IMR-90 (cell line): ENCODE measurements around the gene MYH6. TPM values are rescaled to one million over a fixed set of nuclear protein-coding genes. Genes with fewer than 3 reads are reported as not detected.

Experiments
- ATAC-seq: fragments of 200-7000 bp; cut with Tn5 transposase; 2 replicates; pipeline ENCODE4 v1.9.1; 2020; ENCODE audit warnings: low read depth, mild to moderate bottlenecking, moderate library complexity
- BruUV-seq: library from RNA; stranded (reverse); fragments of 400-500 nt; replicated peaks from 2 replicates; lab custom pipeline; 2021; lab: Mats Ljungman, UMichigan
- CTCF ChIA-PET: fragments of 300-600 bp; formaldehyde crosslinking; extraction: SDS; loops from one replicate; lab custom pipeline; 2021; ENCODE audit warnings: antibody characterized with exemption; lab: Yijun Ruan, JAX
- POLR2A ChIA-PET: fragments of 300-600 bp; sonication (Branson Sonifier 250); formaldehyde crosslinking; loops from one replicate; lab custom pipeline; 2022; ENCODE audit warnings: antibody characterized with exemption; ENCODE audit not compliant: unreplicated experiment; lab: Charles Lee
- DNase-seq: peaks from one replicate; pipeline ENCODE4 v3.0.0; 2013
- H2AFZ ChIP-seq: replicated peaks from 2 replicates; pipeline ENCODE3; 2013; ENCODE audit warnings: low read length, mild to moderate bottlenecking; ENCODE audit not compliant: poor library complexity
- H2AK5ac ChIP-seq: 2 replicates; pipeline ENCODE4 v1.6.1; 2013; ENCODE audit warnings: low read depth, low read length, inconsistent platforms
- H2AK9ac ChIP-seq: replicated peaks from 2 replicates; pipeline ENCODE3; 2013; ENCODE audit warnings: mild to moderate bottlenecking, low read depth, low read length, moderate library complexity; ENCODE audit not compliant: poor library complexity
- H2BK120ac ChIP-seq: 2 replicates; pipeline ENCODE4 v1.6.1; 2013; ENCODE audit warnings: low read depth, low read length, inconsistent platforms
- H2BK15ac ChIP-seq: 3 replicates; pipeline ENCODE4 v1.6.1; 2013; ENCODE audit warnings: low read depth, low read length, inconsistent platforms
- H2BK20ac ChIP-seq: 2 replicates; pipeline ENCODE4 v1.6.1; 2013; ENCODE audit warnings: low read depth, mild to moderate bottlenecking, inconsistent platforms, low read length, moderate library complexity
- H2BK5ac ChIP-seq: 2 replicates; pipeline ENCODE4 v1.6.1; 2013; ENCODE audit warnings: mild to moderate bottlenecking, low read depth, low read length, inconsistent platforms; ENCODE audit not compliant: poor library complexity, severe bottlenecking
- H3K14ac ChIP-seq: replicated peaks from 2 replicates; pipeline ENCODE4 v1.6.1; 2013; ENCODE audit warnings: low read depth, low read length, inconsistent platforms
- H3K18ac ChIP-seq: 2 replicates; pipeline ENCODE4 v1.6.1; 2013; ENCODE audit warnings: low read depth, low read length, control low read depth
- H3K23ac ChIP-seq: 2 replicates; pipeline ENCODE4 v1.6.1; 2013; ENCODE audit warnings: low read depth, low read length, inconsistent platforms
- H3K27ac ChIP-seq: 2 replicates; pipeline ENCODE4 v1.5.1; 2013; ENCODE audit warnings: mild to moderate bottlenecking, control low read depth, low read length; ENCODE audit not compliant: insufficient read depth
- H3K27me3 ChIP-seq: 2 replicates; pipeline ENCODE4 v1.6.1; 2013; ENCODE audit warnings: low read length; ENCODE audit not compliant: control insufficient read depth, insufficient read depth
- H3K36me3 ChIP-seq: 2 replicates; pipeline ENCODE4 v1.6.1; 2013; ENCODE audit warnings: low read length, mixed read lengths; ENCODE audit not compliant: control insufficient read depth, insufficient read depth
- H3K4ac ChIP-seq: 2 replicates; pipeline ENCODE4 v1.6.1; 2013; ENCODE audit warnings: low read depth, low read length, inconsistent platforms
- H3K4me1 ChIP-seq: 2 replicates; pipeline ENCODE4 v1.6.1; 2013; ENCODE audit warnings: low read length, mixed read lengths; ENCODE audit not compliant: control insufficient read depth, insufficient read depth
- H3K4me2 ChIP-seq: 2 replicates; pipeline ENCODE4 v1.6.1; 2013; ENCODE audit warnings: low read depth, mild to moderate bottlenecking, control low read depth, low read length, moderate library complexity
- H3K4me3 ChIP-seq: 2 replicates; pipeline ENCODE4 v1.5.1; 2013; ENCODE audit warnings: low read depth, mild to moderate bottlenecking, control low read depth, low read length, moderate library complexity; ENCODE audit not compliant: insufficient read depth
- H3K56ac ChIP-seq: 2 replicates; pipeline ENCODE4 v1.6.1; 2013; ENCODE audit warnings: low read length, inconsistent platforms; ENCODE audit not compliant: insufficient read depth; ENCODE audit errors: extremely low read depth
- H3K79me1 ChIP-seq, 2 experiments: 2 replicates each; pipeline ENCODE4 v1.6.1; 2013; ENCODE audit warnings: low read length in 2 of 2, inconsistent platforms in 1 of 2, low read depth in 1 of 2
- H3K9ac ChIP-seq: 2 replicates; pipeline ENCODE4 v1.6.1; 2013; ENCODE audit warnings: low read depth, low read length, control low read depth
- H3K9me1 ChIP-seq: 2 replicates; pipeline ENCODE4 v1.6.1; 2013; ENCODE audit warnings: low read length, inconsistent platforms; ENCODE audit not compliant: insufficient read depth
- H3K9me3 ChIP-seq: 2 replicates; pipeline ENCODE4 v1.6.1; 2013; ENCODE audit warnings: low read length; ENCODE audit not compliant: control insufficient read depth, insufficient read depth
- H4K20me1 ChIP-seq: 2 replicates; pipeline ENCODE4 v1.6.1; 2013; ENCODE audit warnings: low read length, inconsistent platforms; ENCODE audit not compliant: insufficient read depth
- H4K5ac ChIP-seq: 2 replicates; pipeline ENCODE4 v1.6.1; 2013; ENCODE audit warnings: mild to moderate bottlenecking, low read depth, low read length, control low read depth
- H4K8ac ChIP-seq, 2 experiments: 2 replicates each; pipeline ENCODE4 v1.6.1; 2013; ENCODE audit warnings: low read depth in 2 of 2, low read length in 2 of 2, control low read depth in 1 of 2, inconsistent platforms in 1 of 2
- H4K91ac ChIP-seq: 2 replicates; pipeline ENCODE4 v1.6.1; 2013; ENCODE audit warnings: low read depth, low read length, inconsistent platforms; ENCODE audit not compliant: insufficient read depth
- BHLHE40 ChIP-seq: fragments of 150-350 bp; IDR thresholded peaks from 2 replicates; pipeline ENCODE4 v1.6.1; 2016; ENCODE audit warnings: mild to moderate bottlenecking, low read depth, low read length
- CEBPB ChIP-seq: IDR thresholded peaks from 2 replicates; pipeline ENCODE4 v1.6.1; 2012; ENCODE audit warnings: low read depth, low read length, improper control_type of control experiment
- CHD1 ChIP-seq: IDR thresholded peaks from 2 replicates; pipeline ENCODE4 v1.6.1; 2012; ENCODE audit warnings: low read depth, low read length, improper control_type of control experiment
- CTCF ChIP-seq: conservative IDR thresholded peaks from 2 replicates; pipeline ENCODE4 v1.5.1; 2012; ENCODE audit warnings: mild to moderate bottlenecking, low read depth, low read length, improper control_type of control experiment
- ELK1 ChIP-seq: fragments of 150-350 bp; IDR thresholded peaks from 2 replicates; pipeline ENCODE4 v1.6.1; 2016; ENCODE audit warnings: low read depth, mild to moderate bottlenecking, low read length, moderate library complexity, borderline replicate concordance
- FOS ChIP-seq: fragments of 150-350 bp; IDR thresholded peaks from 2 replicates; pipeline ENCODE4 v1.6.1; 2016; ENCODE audit warnings: low read depth, low read length
- MAFK ChIP-seq: IDR thresholded peaks from 2 replicates; pipeline ENCODE4 v1.6.1; 2012; ENCODE audit warnings: low read depth, low read length, improper control_type of control experiment
- MAZ ChIP-seq: IDR thresholded peaks from 2 replicates; pipeline ENCODE4 v1.6.1; 2012; ENCODE audit warnings: low read depth, mild to moderate bottlenecking, low read length, improper control_type of control experiment, moderate library complexity, borderline replicate concordance
- MXI1 ChIP-seq: IDR thresholded peaks from 2 replicates; pipeline ENCODE4 v1.6.1; 2012; ENCODE audit warnings: low read depth, mild to moderate bottlenecking, low read length, moderate library complexity, borderline replicate concordance
- NFE2L2 ChIP-seq: fragments of 150-350 bp; IDR thresholded peaks from 2 replicates; pipeline ENCODE4 v1.6.1; 2016; ENCODE audit warnings: low read depth, mild to moderate bottlenecking, low read length
- POLR2A ChIP-seq: IDR thresholded peaks from 2 replicates; pipeline ENCODE4 v1.6.1; 2012; ENCODE audit warnings: mild to moderate bottlenecking, low read depth, low read length
- RAD21 ChIP-seq: IDR thresholded peaks from 2 replicates; pipeline ENCODE4 v1.6.1; 2012; ENCODE audit warnings: low read length, improper control_type of control experiment
- RCOR1 ChIP-seq: IDR thresholded peaks from 2 replicates; pipeline ENCODE4 v1.6.1; 2012; ENCODE audit warnings: mild to moderate bottlenecking, low read length, improper control_type of control experiment; ENCODE audit not compliant: insufficient replicate concordance
- RFX5 ChIP-seq: IDR thresholded peaks from 2 replicates; pipeline ENCODE4 v1.8.0; 2012; ENCODE audit warnings: low read depth, mild to moderate bottlenecking, low read length, moderate library complexity
- SMC3 ChIP-seq: fragments of 150-350 bp; IDR thresholded peaks from 2 replicates; pipeline ENCODE4 v1.6.1; 2016; ENCODE audit warnings: low read depth, mild to moderate bottlenecking, antibody characterized with exemption, low read length, moderate library complexity
- USF2 ChIP-seq: fragments of 150-350 bp; IDR thresholded peaks from 2 replicates; pipeline ENCODE4 v1.6.1; 2017; ENCODE audit warnings: mild to moderate bottlenecking, antibody characterized with exemption, low read length, low read depth
- WGBS, 2 experiments: methylation state at CpG; one replicate each; pipeline versions ENCODE4 v1.1.5 to v1.1.7; 2013; ENCODE audit warnings: missing lambda C conversion rate in 2 of 2; ENCODE audit not compliant: insufficient read length in 1 of 2; ENCODE audit errors: extremely low coverage in 2 of 2; 5-methylcytosine and 5-hydroxymethylcytosine counted together
- dilution Hi-C: fragments of 300-500 bp; cut with HindIII; formaldehyde crosslinking; loops from one replicate; pipeline ENCODE4 v1.14.3; 2018; ENCODE audit warnings: low sequenced_read_pairs; ENCODE audit not compliant: unreplicated experiment
- in situ Hi-C: fragments of 300-500 bp; cut with MboI; formaldehyde crosslinking; loops from 3 replicates; pipeline ENCODE4 v1.14.3; 2019; ENCODE audit warnings: low sequenced_read_pairs, inconsistent platforms, mixed read lengths
- intact Hi-C: fragments of 100-400 bp; cut with micrococcal nuclease; formaldehyde crosslinking; loops from 2 replicates; pipeline ENCODE4 v1.10.0; 2022
- polyA plus RNA-seq, 3 experiments: library from polyadenylated mRNA; depleted of rRNA; stranded (reverse); fragments of >200 nt; gene quantifications; 2 replicates each; pipeline ENCODE4 v1.2.3, GENCODE V29; 2012; ENCODE audit warnings: low replicate concordance in 1 of 3
- total RNA-seq: library from RNA; depleted of rRNA; stranded (reverse); fragments of >200 nt; gene quantifications from 2 replicates; pipeline ENCODE4 v1.2.3, GENCODE V29; 2012

Gene MYH6
- total and polyA plus RNA-seq, 2 of the 4 experiments (the other 2 are of a cell fraction) = not detected

- Histone ChIP-seq H2BK5ac (no peak overlapping the region), H2BK120ac (no peak overlapping the region), H4K8ac (no peak overlapping the region), H3K9ac (no peak overlapping the region), H3K9me3 (no peaks in the 10 kb centered on the region), H2AK5ac (no peak overlapping the region), H3K14ac (no peak overlapping the region), H2AFZ (no peak overlapping the region), H3K79me1 (no peaks in the 10 kb centered on the region), H2BK15ac (no peak overlapping the region), H3K4me1 (no peaks in the 10 kb centered on the region), H2BK20ac (no peak overlapping the region), H4K20me1 (no peaks in the 10 kb centered on the region), H2AK9ac (no peak overlapping the region), H3K27me3 (peaks cover 44% of the 10 kb centered on the region), H3K36me3 (no peaks in the 10 kb centered on the region), H3K18ac (no peak overlapping the region), H4K5ac (no peak overlapping the region), H3K27ac (no peak overlapping the region), H3K4me2 (no peak overlapping the region), H3K4ac (no peak overlapping the region), H3K56ac (no peak overlapping the region), H3K9me1 (no peaks in the 10 kb centered on the region), H3K23ac (no peak overlapping the region), H3K4me3 (no peak overlapping the region), H4K91ac (no peak overlapping the region)
- ATAC-seq (no peak), DNase-seq (no peak)
- POLR2A ChIA-PET = interaction anchor here (1.6 kb wide), 1 partner anchor 54 kb away, joined by 5 read pairs; no protein-coding TSS in a partner anchor
- no TSS peak for BruUV-seq
- CTCF ChIA-PET = interaction anchor here (0.9 to 1.7 kb wide), 2 partner anchors 47 to 180 kb away, joined by 3 to 10 read pairs; no protein-coding TSS in a partner anchor
- dilution Hi-C loops (no loop called here), intact Hi-C loops (loop anchor here (1.0 to 2.0 kb wide), 2 partner anchors 53 to 116 kb away; no protein-coding TSS in a partner anchor), in situ Hi-C loops (no loop called here)
- TF ChIP-seq MXI1 = no peak
- no peak for TF ChIP-seq CEBPB
- TF ChIP-seq MAFK = no peak
- TF ChIP-seq BHLHE40 = no peak
- no peak for TF ChIP-seq RAD21
- no peak for TF ChIP-seq RFX5
- TF ChIP-seq FOS = no peak
- no peak for TF ChIP-seq NFE2L2
- no peak for TF ChIP-seq CTCF
- no peak for TF ChIP-seq SMC3
- no peak for TF ChIP-seq RCOR1
- no peak for TF ChIP-seq ELK1
- TF ChIP-seq MAZ = no peak
- no peak for TF ChIP-seq POLR2A
- no peak for TF ChIP-seq CHD1
- TF ChIP-seq USF2 = no peak
- WGBS, 2 experiments = 46% methylated on average over 3 of the region's 4 CpGs; no CpG with 5 or more reads in 1 of the 2 experiments
Observed at GRCh38 chr14:23380976-23381375, 27.1 kb downstream of the MYH6 start.
